HK-2 (cell line): ENCODE results near the gene F12.

ENCODE experiments used
- DNase-seq: peaks from one replicate; pipeline ENCODE4 v3.0.0-alpha.2; 2018; ENCODE audit not compliant: unreplicated experiment

F12 gene

GRCh38 chr5:177412603-177413233 is 3.4 kb upstream of the F12 start:
- no peak for DNase-seq

- no peak for DNase-seq
These were observed 1.2 kb upstream of the F12 start for GRCh38 chr5:177410575-177410974.

GRCh38 chr5:177405805-177406204 is 3.6 kb downstream of the F12 start:
- no peak for DNase-seq

DNA sequence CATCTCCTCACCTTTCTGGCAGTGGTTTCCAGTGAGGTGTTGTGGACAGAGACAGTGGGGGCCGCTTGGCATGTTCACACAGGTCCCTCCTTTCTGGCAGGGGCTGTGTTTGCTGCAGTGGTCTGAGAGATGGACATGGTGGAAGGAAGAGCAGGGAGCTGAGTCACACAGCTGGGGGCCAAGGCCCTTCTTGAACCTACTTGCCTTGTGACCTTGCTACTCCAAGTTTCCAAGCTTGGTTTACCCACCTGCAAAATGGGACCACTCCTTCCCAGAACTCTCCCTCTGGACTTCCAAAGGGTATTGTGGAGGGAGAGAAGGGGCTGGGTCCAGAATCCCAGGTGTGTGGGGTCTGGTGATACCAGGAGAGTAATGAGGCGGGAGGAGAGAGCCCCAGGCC is 4.1 kb downstream of the F12 start:
- no peak for DNase-seq

DNA sequence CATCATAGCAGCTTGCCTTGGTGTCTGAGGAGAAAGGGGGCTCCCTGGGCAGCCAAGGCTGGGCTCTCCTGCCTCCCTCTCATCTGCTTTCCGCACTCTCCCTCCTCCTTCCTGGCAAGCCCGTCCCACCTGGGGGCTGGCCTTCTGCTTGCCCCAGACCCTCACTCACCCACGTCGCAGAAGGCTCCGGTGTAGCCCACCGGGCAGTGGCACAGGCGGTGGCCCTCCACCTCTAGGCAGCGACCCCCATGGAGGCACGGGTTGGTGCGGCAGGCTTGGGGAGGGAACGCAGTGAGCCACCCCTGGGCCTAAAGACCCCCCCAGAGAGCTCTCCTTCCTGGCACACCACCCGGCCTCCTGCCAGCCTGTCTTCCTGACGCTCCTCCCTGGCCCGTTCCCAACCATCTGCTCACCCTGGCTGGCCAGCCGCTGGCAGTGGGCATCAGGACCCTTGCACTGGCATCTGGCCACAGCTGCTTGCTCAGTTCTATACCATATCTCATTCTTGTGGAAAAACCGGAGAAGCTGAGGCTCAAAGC is 4.7 kb downstream of the F12 start:
- no peak for DNase-seq

DNA sequence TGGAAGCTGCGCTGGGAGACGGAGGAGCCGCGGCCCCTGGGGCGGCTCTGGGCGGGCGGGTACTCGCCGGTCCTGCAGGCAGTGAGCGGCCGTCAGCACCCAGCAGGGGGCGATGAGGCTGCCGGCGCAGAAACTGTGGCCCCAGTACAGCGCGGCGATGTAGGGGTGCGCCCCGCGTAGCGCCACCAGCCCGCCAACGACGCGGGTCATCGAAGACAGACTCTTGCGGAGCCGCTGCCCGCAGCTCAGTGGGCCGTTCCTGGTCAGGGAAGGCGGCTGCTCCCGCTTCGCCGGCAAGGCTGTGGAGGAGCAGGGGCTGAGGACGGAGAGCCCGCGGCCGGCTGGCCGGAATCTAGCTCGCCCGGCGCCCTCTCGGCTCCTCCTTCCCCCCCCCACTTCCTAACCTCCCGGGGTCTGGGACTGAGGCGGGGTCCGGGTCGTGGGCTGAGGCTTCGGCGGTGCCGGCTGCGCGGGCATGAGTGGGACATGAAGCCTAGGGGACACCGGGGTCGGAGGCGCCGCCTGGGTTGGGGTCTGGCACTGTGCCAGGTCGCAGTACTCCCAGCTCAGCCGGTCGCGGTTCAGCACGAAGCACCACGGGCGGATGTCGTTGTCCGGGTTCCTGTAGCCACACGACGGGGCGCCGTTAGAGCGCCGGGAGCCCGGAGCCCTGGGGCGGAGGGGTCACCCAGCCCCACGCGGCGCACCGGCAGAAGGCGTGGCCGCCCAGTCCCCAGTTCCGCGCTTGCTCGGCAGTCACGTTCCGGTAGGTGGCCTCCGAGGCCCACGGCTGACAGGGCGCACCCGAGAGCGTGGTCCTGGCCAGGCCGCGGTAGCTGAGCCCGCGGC is 5.3 kb downstream of the F12 start:
- DNase-seq: peak; percentile 77

GRCh38 chr5:177403102-177403791 is 6.1 kb downstream of the F12 start:
- DNase-seq: peak; percentile 65

DNA sequence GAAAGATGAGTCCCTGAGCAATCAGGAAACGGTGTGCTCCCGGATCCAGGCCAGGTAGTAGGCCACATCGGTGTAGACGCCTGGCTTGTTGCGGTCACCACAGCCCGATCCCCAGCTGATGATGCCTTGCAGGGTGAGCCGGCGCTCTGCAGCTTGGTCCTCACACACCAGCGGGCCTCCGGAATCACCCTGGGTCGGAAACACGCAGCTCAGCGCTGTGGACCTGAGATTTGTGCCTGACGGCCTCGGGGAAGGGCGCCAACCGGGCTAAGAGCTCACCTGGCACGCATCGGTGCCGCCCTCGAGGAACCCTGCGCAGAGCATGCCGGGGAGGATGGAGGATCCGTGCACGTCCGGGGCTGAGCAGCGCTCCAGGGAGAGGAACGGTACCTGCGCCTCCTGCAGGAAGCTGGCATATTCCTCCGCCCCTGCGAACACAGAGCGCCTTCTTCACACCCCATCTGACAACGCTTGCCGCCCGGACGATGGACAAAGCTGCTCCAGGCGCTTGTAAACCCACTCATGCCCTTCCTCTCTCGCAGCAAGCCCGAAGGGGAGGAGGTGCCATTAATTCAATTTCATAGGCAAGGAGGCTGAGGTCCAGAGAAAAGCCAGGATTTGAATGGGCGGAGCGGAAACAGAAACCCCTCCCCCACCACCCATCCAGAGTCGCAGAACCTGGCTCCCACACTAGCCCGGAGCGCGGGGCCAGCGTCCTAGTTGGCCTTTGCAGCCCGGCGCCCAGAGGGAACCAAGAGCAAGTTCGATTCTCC is 6.9 kb downstream of the F12 start:
- DNase-seq: peak; percentile 79

- no peak for DNase-seq
These were observed 9.1 kb downstream of the F12 start, which contains the start of gene PFN3 for GRCh38 chr5:177399997-177400868. Gene PFN3 (minus strand): TSS chr5:177400661. CDS start chr5:177400576, 85 bp downstream.

DNA sequence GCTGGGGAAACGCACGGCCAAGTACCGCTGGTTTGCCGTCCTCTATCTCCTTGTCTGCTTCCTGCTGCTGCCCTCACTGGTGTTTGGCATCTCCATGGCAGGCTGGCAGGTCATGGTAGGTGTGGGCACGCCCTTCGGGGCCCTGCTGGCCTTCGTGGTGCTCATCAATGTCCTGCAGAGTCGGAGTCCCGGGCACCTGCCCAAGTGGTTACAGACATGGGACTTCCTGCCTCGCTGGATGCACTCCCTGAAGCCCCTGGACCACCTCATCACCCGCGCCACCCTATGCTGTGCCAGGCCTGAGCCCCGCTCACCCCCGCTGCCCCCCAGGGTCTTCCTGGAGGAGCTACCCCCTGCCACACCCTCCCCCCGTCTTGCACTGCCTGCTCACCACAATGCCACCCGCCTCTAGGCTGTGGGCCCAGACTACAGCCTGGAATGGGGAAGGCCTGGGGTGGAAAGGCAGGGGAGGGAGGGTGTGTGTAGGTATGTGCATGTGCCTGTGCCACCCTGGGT is 11.4 kb downstream of the F12 start:
- DNase-seq: no peak

- no peak for DNase-seq
These were observed 12.6 kb downstream of the F12 start for GRCh38 chr5:177396807-177397206.

DNA sequence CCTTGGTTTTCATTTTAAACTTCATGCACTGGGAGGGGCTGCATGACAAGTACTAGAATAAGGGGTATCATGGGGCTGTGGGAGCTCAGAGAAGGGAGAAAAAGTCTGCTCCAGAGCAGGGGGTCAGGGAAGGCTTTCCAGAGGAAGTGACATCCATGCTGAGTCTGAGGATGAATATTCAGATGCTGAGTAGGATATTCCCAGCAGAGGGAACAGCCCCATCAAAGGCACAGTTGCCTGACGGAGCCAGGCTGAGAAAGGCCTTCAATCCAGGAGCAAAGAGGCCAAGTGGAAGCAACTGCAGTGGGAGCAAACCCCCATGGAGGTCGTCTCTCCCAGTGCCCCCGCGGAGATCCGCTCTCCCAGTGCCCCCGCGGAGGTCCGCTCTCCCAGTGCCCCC is 13.3 kb downstream of the F12 start:
- no peak for DNase-seq

DNA sequence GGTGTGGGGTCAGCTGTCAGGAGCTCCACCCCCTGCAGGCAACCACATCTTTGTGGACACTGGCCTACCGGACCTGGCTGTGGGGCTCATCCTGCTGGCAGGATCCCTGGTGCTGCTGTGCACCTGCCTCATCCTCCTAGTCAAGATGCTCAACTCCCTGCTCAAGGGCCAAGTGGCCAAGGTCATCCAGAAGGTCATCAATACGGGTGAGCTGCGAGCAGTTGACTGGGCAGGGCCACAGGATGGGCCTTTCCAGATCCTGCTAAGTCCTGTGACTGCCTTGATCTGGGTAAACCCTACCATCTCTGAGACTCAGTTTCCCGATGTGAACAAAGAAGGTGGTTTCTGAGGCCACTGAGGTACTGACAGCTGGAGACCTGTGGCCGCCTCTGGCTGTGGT is 15.4 kb downstream of the F12 start:
- DNase-seq: no peak

DNA sequence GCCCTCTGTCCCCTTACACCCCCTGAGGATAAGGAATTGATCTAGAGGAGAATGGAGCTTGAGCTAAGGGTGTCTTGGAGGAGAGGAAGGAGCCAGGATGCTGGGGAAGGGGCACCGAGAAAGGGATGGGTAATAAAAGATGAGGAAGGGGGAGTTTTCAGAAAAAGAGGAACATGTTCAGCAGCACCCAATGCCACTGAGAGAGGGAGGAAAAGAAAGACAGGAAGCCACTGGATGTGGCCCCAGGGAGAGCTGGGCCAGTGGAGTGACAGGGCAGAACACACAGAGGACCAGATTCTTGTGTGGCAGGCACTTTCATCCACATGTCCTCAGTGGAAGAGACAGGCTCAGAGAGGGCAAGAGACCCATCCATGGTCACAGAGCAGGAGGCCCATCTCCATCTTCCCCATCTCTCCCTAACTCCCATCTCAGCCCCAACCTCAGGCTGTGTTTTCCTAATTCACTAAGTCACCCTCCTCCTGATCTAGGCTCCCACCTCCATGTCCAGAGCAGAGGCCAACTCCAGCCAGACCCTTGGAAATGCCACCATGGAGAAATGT is 16.1 kb downstream of the F12 start:
- DNase-seq: no peak

- DNase-seq: no peak
These were observed 16.6 kb downstream of the F12 start for GRCh38 chr5:177392765-177393164.

GRCh38 chr5:177390363-177391300 is 18.7 kb downstream of the F12 start:
- DNase-seq: peak; percentile 84

DNA sequence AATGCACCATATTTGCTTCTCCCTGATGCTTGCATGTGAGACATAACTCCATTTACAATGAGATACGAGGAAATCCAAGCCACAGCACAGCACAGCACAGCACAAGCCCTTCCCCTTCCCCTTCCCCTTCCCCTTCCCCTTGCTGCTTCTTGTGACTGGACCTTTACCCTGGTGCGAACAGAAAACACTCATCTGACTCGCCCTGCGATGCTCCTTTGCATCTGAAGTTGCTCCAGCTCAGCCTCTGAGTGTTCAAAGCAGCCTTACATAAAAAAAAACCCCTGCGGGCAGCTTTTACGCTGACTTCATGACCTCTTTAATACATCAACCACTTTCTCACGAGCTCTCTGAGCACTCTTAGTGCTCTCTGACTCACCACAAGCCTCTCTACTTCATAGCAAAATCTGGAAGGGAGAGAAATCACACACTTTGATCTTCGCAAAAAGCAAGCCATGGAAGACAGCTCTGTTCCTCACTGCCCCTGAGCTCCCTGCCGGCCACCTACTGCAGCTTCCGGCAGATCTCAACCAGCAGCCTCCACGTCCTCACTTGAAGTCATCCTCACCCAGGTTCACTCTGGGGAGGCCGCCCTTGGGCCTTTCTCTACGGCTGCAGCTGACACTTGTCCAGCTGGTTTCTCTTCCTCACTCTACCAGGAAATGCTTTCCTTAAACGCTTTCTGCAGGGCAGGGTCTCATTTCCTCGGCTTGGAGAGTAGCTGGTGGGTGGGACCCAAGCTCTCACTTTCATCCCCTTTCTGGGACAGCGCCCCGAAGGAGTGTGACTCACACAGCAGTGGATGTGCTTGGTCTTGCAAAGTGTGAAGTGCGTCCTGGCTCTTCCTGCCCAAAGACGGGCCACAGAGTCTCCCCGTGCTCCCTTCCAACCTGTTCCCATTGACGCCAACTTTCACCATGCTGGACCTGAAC is 19.9 kb downstream of the F12 start:
- DNase-seq: peak; percentile 63

DNA sequence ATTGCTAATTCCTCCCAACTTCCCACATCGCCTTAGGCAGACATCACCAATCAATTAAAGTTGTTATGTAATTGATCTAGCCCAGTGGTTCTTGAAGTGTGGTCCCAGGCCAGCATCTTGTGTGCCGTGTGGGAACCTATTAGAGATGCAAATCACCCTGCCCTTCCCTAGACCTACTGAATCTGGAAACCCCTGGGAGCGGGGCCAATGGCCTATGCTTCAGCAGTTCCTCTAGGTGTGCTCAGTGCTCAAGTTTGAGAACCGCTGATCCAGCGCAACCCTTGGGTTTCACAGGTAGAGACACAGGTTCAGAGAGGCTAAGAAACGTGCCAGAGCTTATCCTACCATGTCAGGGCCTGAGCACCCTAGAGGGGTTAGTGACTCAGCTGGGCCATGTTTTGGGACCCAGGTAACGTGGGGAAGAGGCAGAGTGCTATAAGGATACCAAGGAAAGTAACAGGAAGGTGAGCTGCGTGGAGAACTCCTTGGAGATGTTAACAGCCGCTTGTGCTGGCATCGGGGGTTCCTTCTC is 20.8 kb downstream of the F12 start:
- DNase-seq: no peak
